HG02623 (cell line): ENCODE results near the gene MAP1LC3B2.

ENCODE experiments used
- ATAC-seq: cut with Tn5 transposase; IDR thresholded peaks from one replicate; pipeline ENCODE4 v1.9.1; 2021; ENCODE audit warnings: moderate library complexity; ENCODE audit not compliant: unreplicated experiment

Gene MAP1LC3B2

GRCh38 chr12:116537101-116537904, 21.9 kb upstream of the MAP1LC3B2 start:
- ATAC-seq, result no peak

- no peak for ATAC-seq
These were observed 21.0 kb upstream of the MAP1LC3B2 start for GRCh38 chr12:116538076-116538591.

- no peak for ATAC-seq
These were observed 20.4 kb upstream of the MAP1LC3B2 start for GRCh38 chr12:116538682-116539305.

- ATAC-seq, result no peak
These were observed 19.8 kb upstream of the MAP1LC3B2 start for GRCh38 chr12:116539361-116539771.

GRCh38 chr12:116539905-116540482, 19.2 kb upstream of the MAP1LC3B2 start:
- no peak for ATAC-seq

GRCh38 chr12:116540622-116541152, 18.5 kb upstream of the MAP1LC3B2 start:
- ATAC-seq, result no peak

- ATAC-seq, result no peak
These were observed 17.4 kb upstream of the MAP1LC3B2 start for GRCh38 chr12:116541547-116542344.

- ATAC-seq, result no peak
These were observed 16.7 kb upstream of the MAP1LC3B2 start for GRCh38 chr12:116542345-116542956.

- no peak for ATAC-seq
These were observed 14.5 kb upstream of the MAP1LC3B2 start for GRCh38 chr12:116544656-116545055.

- ATAC-seq, result no peak
These were observed 14.0 kb upstream of the MAP1LC3B2 start for GRCh38 chr12:116545144-116545543.

- no peak for ATAC-seq
These were observed 13.2 kb upstream of the MAP1LC3B2 start for GRCh38 chr12:116545936-116546335.

- ATAC-seq, result peak; percentile 88
These were observed 11.2 kb upstream of the MAP1LC3B2 start for GRCh38 chr12:116547955-116548501.

- no peak for ATAC-seq
These were observed 9.2 kb upstream of the MAP1LC3B2 start for GRCh38 chr12:116549993-116550392.

GRCh38 chr12:116551151-116551550, 8.0 kb upstream of the MAP1LC3B2 start:
- ATAC-seq, result no peak

GRCh38 chr12:116551619-116551951, 7.6 kb upstream of the MAP1LC3B2 start:
- ATAC-seq, result no peak

GRCh38 chr12:116551952-116552772, 7.0 kb upstream of the MAP1LC3B2 start:
- no peak for ATAC-seq

- no peak for ATAC-seq
These were observed 6.3 kb upstream of the MAP1LC3B2 start for GRCh38 chr12:116552773-116553373.

GRCh38 chr12:116556356-116556952, 2.7 kb upstream of the MAP1LC3B2 start:
- no peak for ATAC-seq
